ACC112 (cell line): Measurements from ENCODE around the gene AMBRA1.
A peak's percentile ranks its signal among the peaks of the same experiment; 100 is the strongest.
"Not testable (repeated sequence)": the region's sequence is repeated elsewhere in the genome, so short reads cannot be mapped to it uniquely, and the experiment has no call there.

Experiments
- H2AFZ ChIP-seq: fragments of 200-600 bp; sonication (generic); one replicate; pipeline ENCODE4 v1.6.0; 2017; ENCODE audit warnings: antibody characterized with exemption, low read length; ENCODE audit not compliant: unreplicated experiment
- H3K27ac ChIP-seq: fragments of 200-600 bp; sonication (generic); 2 replicates; pipeline ENCODE4 v1.5.1; 2014; ENCODE audit warnings: low read depth, mild to moderate bottlenecking, antibody characterized with exemption, low read length, moderate library complexity
- H3K27me3 ChIP-seq: fragments of 200-600 bp; sonication (generic); 2 replicates; pipeline ENCODE4 v1.6.1; 2014; ENCODE audit warnings: mild to moderate bottlenecking, antibody characterized with exemption, low read length, moderate library complexity, mixed read lengths; ENCODE audit not compliant: insufficient read depth
- H3K36me3 ChIP-seq: fragments of 200-600 bp; sonication (generic); 2 replicates; pipeline ENCODE4 v1.6.1; 2016; ENCODE audit warnings: mild to moderate bottlenecking, antibody characterized with exemption, low read length, moderate library complexity, mixed read lengths; ENCODE audit not compliant: insufficient read depth
- H3K4me1 ChIP-seq: fragments of 200-600 bp; sonication (generic); one replicate; pipeline ENCODE4 v1.6.1; 2016; ENCODE audit warnings: low read length, mixed read lengths; ENCODE audit not compliant: insufficient read depth, unreplicated experiment, control insufficient read depth
- H3K4me3 ChIP-seq: fragments of 200-600 bp; sonication (generic); 2 replicates; pipeline ENCODE4 v1.5.1; 2014; ENCODE audit warnings: mild to moderate bottlenecking, low read depth, low read length
- H3K79me2 ChIP-seq: fragments of 200-600 bp; sonication (generic); one replicate; pipeline ENCODE4 v1.6.0; 2016; ENCODE audit warnings: low read length; ENCODE audit not compliant: control insufficient read depth, unreplicated experiment, insufficient read depth

Gene AMBRA1

DNA sequence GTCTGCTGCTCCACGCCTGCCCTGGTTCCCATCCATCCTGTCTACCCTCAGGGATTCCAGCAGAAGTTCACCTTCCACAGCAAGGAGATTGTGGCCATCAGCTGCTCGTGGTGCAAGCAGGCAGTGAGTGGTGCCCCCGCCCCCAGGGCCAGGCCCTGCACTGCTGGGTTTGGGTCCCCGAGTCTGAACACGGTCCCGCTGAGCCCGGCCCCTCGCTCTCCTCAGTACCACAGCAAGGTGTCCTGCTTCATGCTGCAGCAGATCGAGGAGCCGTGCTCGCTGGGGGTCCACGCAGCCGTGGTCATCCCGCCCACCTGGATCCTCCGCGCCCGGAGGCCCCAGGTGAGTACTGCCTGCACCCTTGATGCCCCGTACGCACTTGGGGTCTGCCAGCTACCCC is 222.6 kb downstream of the AMBRA1 start:
- not testable (repeated sequence) for H3K79me2 ChIP-seq, H3K4me3 ChIP-seq, H3K36me3 ChIP-seq, H3K27me3 ChIP-seq, H2AFZ ChIP-seq, H3K27ac ChIP-seq, H3K4me1 ChIP-seq

DNA sequence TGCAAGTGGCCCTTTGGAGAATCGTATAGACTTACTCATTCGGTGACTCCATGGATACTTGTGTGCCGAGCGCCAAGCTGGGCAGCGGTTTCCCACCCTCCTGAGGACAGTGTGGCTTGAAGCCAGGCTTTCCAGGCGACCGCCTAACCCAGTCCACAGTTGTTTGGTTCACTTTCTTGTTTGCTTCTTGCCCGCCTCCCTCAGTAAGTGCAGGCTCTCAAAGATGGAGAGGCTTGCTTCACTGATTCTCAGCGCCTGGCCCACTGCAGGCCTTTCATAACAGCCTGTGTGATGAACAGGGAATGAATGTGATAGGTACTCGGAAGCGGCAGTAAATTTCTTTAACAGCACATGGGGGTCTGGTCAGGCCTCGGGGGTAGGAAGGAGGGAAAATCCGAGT is 223.6 kb downstream of the AMBRA1 start:
- no peaks in the 10 kb centered on the region for H3K36me3 ChIP-seq
- no peak overlapping the region for H2AFZ ChIP-seq
- H3K79me2 ChIP-seq, result no peaks in the 10 kb centered on the region
- no peak overlapping the region for H3K4me3 ChIP-seq
- no peaks in the 10 kb centered on the region for H3K27me3 ChIP-seq
- no peaks in the 10 kb centered on the region for H3K4me1 ChIP-seq
- H3K27ac ChIP-seq, result no peak overlapping the region

DNA sequence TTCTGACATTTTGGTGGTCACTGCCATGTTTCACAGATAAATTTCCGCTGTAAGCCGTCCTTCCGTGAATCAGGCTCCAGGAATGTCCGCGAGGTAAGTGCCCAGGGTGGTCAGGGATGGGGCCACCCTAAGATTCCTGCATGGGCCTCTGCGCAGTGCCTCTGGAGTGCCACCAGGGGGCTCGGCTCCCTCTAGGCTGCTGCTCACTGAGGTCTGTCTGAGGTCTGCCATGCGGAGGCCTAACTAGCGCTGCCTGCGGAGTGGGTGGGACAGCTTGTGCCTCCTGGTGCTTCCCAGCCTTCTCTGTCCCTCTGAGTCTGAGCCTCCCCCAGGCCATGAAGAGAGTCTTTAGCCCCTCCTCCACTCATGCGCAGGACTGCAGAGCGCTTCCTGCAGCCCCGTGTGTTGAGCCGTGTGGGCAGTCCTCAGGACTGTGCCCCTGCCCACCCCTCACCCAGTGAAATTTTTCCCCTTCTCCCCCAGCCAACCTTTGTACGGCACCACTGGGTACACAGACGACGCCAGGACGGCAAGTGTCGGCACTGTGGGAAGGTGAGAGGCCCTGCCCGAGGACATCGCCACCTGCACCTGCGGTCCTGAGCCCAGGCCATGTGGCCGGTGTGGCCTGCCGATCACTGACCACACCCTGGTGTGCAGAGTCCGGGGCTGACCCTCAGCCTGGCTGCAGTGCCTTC is 224.2 kb downstream of the AMBRA1 start:
- Histone ChIP-seq H3K27me3 (no peaks in the 10 kb centered on the region), H3K36me3 (no peaks in the 10 kb centered on the region), H3K27ac (no peak overlapping the region), H3K79me2 (no peaks in the 10 kb centered on the region), H3K4me3 (no peak overlapping the region), H3K4me1 (no peaks in the 10 kb centered on the region), H2AFZ (no peak overlapping the region)

GRCh38 chr11:46367916-46368267 is 225.9 kb downstream of the AMBRA1 start:
- H3K79me2 ChIP-seq, result no peaks in the 10 kb centered on the region
- no peaks in the 10 kb centered on the region for H3K27me3 ChIP-seq

DNA sequence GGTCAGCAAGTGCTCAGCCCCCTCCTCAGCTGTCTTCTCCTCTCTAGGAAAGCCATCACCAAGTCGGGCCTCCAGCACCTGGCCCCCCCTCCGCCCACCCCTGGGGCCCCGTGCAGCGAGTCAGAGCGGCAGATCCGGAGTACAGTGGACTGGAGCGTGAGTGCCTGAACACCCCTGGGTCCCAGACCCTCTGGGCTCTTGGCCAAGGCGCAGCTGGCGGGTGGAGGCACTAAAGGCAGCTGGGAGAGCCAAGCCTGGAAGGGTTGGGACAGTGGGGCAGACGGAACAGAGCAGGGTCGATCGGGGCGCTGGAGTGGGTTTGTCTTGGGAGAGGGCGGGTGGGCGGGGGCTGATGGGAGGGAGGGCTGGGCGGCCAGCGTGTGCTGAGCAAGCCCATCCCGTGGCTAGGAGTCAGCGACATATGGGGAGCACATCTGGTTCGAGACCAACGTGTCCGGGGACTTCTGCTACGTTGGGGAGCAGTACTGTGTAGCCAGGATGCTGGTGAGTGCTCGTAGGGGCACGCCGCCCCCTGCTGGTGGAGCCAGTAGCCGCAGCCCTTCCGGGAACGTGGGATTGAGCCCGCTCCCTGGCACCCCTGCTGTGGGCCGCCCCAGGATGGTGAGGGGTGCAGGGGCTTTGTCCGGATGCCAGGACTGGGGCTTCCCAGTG is 226.4 kb downstream of the AMBRA1 start:
- Histone ChIP-seq H3K27ac (no peak overlapping the region), H3K27me3 (no peaks in the 10 kb centered on the region), H2AFZ (no peak overlapping the region), H3K4me3 (no peak overlapping the region), H3K4me1 (peaks cover 14% of the 10 kb centered on the region), H3K36me3 (no peaks in the 10 kb centered on the region), H3K79me2 (peaks cover under 1% of the 10 kb centered on the region)

More at GRCh38 chr11:46367916-46368267, 225.9 kb downstream of the AMBRA1 start:
- no peaks in the 10 kb centered on the region for H3K36me3 ChIP-seq
- H3K4me1 ChIP-seq, result peaks cover 9% of the 10 kb centered on the region
- H2AFZ ChIP-seq, result no peak overlapping the region
- no peak overlapping the region for H3K27ac ChIP-seq
- no peak overlapping the region for H3K4me3 ChIP-seq

DNA sequence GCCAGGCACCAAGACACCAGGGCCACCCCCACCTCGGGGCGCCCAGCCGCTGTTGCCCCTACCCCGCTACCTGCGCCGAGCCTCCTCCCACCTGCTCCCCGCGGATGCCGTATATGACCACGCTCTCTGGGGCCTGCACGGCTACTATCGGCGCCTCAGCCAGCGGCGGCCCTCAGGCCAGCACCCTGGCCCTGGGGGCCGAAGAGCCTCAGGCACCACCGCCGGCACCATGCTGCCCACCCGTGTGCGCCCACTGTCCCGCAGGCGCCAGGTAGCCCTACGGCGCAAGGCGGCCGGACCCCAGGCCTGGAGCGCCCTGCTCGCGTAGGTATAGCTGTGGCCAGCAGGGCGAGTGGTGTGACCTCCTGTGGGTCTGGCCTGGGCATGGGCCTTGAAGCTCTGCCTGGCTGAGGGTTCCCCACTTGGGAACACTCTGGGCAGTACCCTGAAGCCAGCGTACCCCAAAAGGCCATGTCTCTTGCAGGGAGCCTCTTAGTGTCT is 227.1 kb downstream of the AMBRA1 start:
- peaks cover 3% of the 10 kb centered on the region for H3K79me2 ChIP-seq
- H2AFZ ChIP-seq, result no peak overlapping the region
- H3K27me3 ChIP-seq, result no peaks in the 10 kb centered on the region
- H3K4me3 ChIP-seq, result no peak overlapping the region
- peaks cover 21% of the 10 kb centered on the region for H3K4me1 ChIP-seq
- no peaks in the 10 kb centered on the region for H3K36me3 ChIP-seq
- H3K27ac ChIP-seq, result no peak overlapping the region

GRCh38 chr11:46366260-46366659 is 227.6 kb downstream of the AMBRA1 start:
- no peak overlapping the region for H3K27ac ChIP-seq
- no peak overlapping the region for H3K4me3 ChIP-seq
- no peak overlapping the region for H2AFZ ChIP-seq
- H3K27me3 ChIP-seq, result no peaks in the 10 kb centered on the region
- peaks cover 4% of the 10 kb centered on the region for H3K79me2 ChIP-seq
- H3K4me1 ChIP-seq, result peaks cover 25% of the 10 kb centered on the region
- H3K36me3 ChIP-seq, result no peaks in the 10 kb centered on the region

- no peaks in the 10 kb centered on the region for H3K36me3 ChIP-seq
- H3K27ac ChIP-seq, result no peak overlapping the region
- peaks cover 31% of the 10 kb centered on the region for H3K4me1 ChIP-seq
- H3K27me3 ChIP-seq, result no peaks in the 10 kb centered on the region
- H3K4me3 ChIP-seq, result no peak overlapping the region
- peaks cover 11% of the 10 kb centered on the region for H3K79me2 ChIP-seq
- H2AFZ ChIP-seq, result no peak overlapping the region
These were observed 229.0 kb downstream of the AMBRA1 start for GRCh38 chr11:46364791-46365190.

- peak overlapping the region; percentile 62; the same call in 1 of the 2 replicates for H3K27ac ChIP-seq
- H3K4me1 ChIP-seq, result peaks cover 31% of the 10 kb centered on the region
- no peaks in the 10 kb centered on the region for H3K36me3 ChIP-seq
- H3K4me3 ChIP-seq, result no peak overlapping the region
- peaks cover 11% of the 10 kb centered on the region for H3K79me2 ChIP-seq
- no peaks in the 10 kb centered on the region for H3K27me3 ChIP-seq
- no peak overlapping the region for H2AFZ ChIP-seq
These were observed 229.8 kb downstream of the AMBRA1 start for GRCh38 chr11:46364056-46364455.

GRCh38 chr11:46363455-46364005 is 230.3 kb downstream of the AMBRA1 start:
- Histone ChIP-seq H3K4me3 (no peak overlapping the region), H3K27ac (peak overlapping the region; percentile 62), H3K79me2 (peaks cover 11% of the 10 kb centered on the region), H3K36me3 (no peaks in the 10 kb centered on the region), H3K4me1 (peaks cover 31% of the 10 kb centered on the region), H2AFZ (no peak overlapping the region), H3K27me3 (no peaks in the 10 kb centered on the region)

DNA sequence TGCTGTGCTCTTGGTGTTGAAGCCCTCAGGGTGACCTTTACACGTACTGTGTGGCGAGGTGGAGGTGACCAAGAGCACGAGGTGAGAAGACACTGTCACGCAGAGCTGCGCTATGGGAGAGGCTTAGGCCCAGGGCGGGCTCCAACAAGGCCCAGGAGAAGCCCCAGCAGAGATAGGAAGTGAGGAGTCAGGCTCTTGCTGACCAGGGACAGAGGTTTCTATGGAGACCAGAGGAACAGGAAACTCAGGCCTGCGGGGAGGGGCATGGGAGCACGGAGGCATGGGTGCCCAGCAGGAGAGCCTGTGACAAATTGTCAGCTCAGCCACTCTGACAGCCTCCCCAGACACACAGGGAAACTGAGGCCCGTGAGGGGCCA is 230.8 kb downstream of the AMBRA1 start:
- H3K4me3 ChIP-seq, result no peak overlapping the region
- H3K27me3 ChIP-seq, result no peaks in the 10 kb centered on the region
- peaks cover 11% of the 10 kb centered on the region for H3K79me2 ChIP-seq
- peak overlapping the region; percentile 62 for H3K27ac ChIP-seq
- no peak overlapping the region for H2AFZ ChIP-seq
- no peaks in the 10 kb centered on the region for H3K36me3 ChIP-seq
- H3K4me1 ChIP-seq, result peaks cover 31% of the 10 kb centered on the region
